ENCODE measurements around the gene RAB11FIP3.

- TF ChIP-seq, protein P1, sequence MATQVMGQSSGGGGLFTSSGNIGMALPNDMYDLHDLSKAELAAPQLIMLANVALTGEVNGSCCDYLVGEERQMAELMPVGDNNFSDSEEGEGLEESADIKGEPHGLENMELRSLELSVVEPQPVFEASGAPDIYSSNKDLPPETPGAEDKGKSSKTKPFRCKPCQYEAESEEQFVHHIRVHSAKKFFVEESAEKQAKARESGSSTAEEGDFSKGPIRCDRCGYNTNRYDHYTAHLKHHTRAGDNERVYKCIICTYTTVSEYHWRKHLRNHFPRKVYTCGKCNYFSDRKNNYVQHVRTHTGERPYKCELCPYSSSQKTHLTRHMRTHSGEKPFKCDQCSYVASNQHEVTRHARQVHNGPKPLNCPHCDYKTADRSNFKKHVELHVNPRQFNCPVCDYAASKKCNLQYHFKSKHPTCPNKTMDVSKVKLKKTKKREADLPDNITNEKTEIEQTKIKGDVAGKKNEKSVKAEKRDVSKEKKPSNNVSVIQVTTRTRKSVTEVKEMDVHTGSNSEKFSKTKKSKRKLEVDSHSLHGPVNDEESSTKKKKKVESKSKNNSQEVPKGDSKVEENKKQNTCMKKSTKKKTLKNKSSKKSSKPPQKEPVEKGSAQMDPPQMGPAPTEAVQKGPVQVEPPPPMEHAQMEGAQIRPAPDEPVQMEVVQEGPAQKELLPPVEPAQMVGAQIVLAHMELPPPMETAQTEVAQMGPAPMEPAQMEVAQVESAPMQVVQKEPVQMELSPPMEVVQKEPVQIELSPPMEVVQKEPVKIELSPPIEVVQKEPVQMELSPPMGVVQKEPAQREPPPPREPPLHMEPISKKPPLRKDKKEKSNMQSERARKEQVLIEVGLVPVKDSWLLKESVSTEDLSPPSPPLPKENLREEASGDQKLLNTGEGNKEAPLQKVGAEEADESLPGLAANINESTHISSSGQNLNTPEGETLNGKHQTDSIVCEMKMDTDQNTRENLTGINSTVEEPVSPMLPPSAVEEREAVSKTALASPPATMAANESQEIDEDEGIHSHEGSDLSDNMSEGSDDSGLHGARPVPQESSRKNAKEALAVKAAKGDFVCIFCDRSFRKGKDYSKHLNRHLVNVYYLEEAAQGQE (IDR thresholded peaks at IDR 0.05; ENCODE audit: low read depth), result no peak
- no peak for TF ChIP-seq CTCF (IDR thresholded peaks at IDR 0.05 in 2 of 3, conservative IDR thresholded peaks at IDR 0.05 in 1 of 3; ENCODE audit: borderline replicate concordance in 1 of 3, insufficient read depth in 1 of 3, low read depth in 2 of 3, low read length in 2 of 3)
- TF ChIP-seq EZH2phosphoT487 (IDR thresholded peaks at IDR 0.05; ENCODE audit: borderline replicate concordance), result no peak
- TF ChIP-seq POLR2A (IDR thresholded peaks at IDR 0.05; ENCODE audit: borderline replicate concordance, extremely low read depth, insufficient read depth, insufficient read length), result no peak
- no peak for TF ChIP-seq JUND (IDR thresholded peaks at IDR 0.05)
- TF ChIP-seq EZH2 (IDR thresholded peaks at IDR 0.05), result no peak
- no peak for TF ChIP-seq SRF (IDR thresholded peaks at IDR 0.05; ENCODE audit: low read depth)
- TF ChIP-seq POLR2AphosphoS5 (IDR thresholded peaks at IDR 0.05; ENCODE audit: low read depth, low read length), result no peak
Measured at GRCh38 chr16:405548-406506, 19.6 kb upstream of the RAB11FIP3 start.
